Measurements from ENCODE around the gene NENF. TPM values are rescaled to one million over a fixed set of nuclear protein-coding genes. Genes with fewer than 3 reads are reported as not detected.
"Not testable (repeated sequence)": the region's sequence is repeated elsewhere in the genome, so short reads cannot be mapped to it uniquely, and the experiment has no call there.

Gene NENF
- total RNA-seq (ENCODE audit: low replicate concordance): 6.8 and 8.2 TPM in 2 replicates

DNA sequence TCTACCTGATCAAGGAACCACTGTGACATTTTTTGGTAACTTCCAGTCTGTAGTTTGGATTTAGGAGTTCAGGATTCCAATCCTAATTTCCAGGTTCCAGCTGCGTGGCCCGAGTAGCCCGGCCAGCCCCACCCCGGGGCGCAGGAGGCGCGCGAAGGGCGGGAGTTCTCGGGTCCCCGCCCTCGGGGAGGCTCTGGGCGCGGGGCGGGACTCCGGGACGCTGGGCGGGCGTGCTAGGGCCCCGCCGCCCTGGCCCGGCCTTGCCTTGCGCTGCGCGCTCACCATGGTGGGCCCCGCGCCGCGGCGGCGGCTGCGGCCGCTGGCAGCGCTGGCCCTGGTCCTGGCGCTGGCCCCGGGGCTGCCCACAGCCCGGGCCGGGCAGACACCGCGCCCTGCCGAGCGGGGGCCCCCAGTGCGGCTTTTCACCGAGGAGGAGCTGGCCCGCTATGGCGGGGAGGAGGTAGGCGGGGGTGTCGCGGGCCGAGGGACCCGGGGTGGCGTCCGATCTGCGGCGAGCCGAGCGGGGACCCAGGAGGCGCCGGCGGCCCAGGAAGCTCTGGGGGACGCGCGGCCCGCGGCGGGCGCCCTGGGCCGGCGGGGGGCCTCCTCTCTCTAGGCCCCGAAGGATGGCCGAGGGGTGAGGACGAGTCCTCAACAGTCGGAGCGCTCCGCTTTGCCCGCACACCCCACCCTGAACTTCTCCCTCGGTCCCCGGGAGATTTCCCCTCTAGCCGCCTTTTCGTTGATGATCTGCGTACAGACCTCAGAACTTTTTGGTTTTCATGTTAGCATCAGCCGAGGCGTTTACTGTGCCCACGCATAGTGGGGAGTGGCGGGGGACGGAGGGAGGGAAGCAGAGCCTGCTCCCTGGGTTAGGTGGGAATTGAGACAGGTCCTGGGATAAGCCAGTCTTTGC is at the start of gene NENF:
Gene NENF (plus strand): TSS at position 260 of the 916 bp plus-strand sequence. CDS start 24 bp downstream, at position 284.
- no peaks in the 10 kb centered on the region for H3K36me3 Mint-ChIP-seq
- peak; percentile 93 for DNase-seq (ENCODE audit: low spot score)
- Histone ChIP-seq H3K9me3 (ENCODE audit: low read depth) (no peaks in the 10 kb centered on the region), H3K9ac (no peak within 1 kb of the TSS), H3K79me2 (ENCODE audit: low read depth) (no peaks in the 10 kb centered on the region), H3K4me1 (peaks cover 3% of the 10 kb centered on the region), H3K27ac (no peak within 1 kb of the TSS), H3F3A (ENCODE audit: low read depth) (peaks cover 9% of the 10 kb centered on the region), H4K20me1 (ENCODE audit: low read depth) (peaks cover 4% of the 10 kb centered on the region), H2AFZ (replicated peaks) (peak within 1 kb of the TSS; percentile 56), H3K4me3 (peak within 1 kb of the TSS; percentile 82), H3K4me2 (peak within 1 kb of the TSS; percentile 79), H3K36me3 (no peaks in the 10 kb centered on the region), H3K27me3 (peaks cover 35% of the 10 kb centered on the region)
- peaks cover 3% of the 10 kb centered on the region for H3K27me3 Mint-ChIP-seq (ENCODE audit: insufficient read depth, low read depth)
- no peak within 1 kb of the TSS for H3K27ac Mint-ChIP-seq
- peak within 1 kb of the TSS; percentile 86 for H3K4me3 Mint-ChIP-seq
- peaks cover 24% of the 10 kb centered on the region for H3K4me1 Mint-ChIP-seq
- TF ChIP-seq EZH2phosphoT487 (IDR thresholded peaks at IDR 0.05) (no peak), EZH2 (IDR thresholded peaks at IDR 0.05) (no peak)
- TF ChIP-seq, protein P1, sequence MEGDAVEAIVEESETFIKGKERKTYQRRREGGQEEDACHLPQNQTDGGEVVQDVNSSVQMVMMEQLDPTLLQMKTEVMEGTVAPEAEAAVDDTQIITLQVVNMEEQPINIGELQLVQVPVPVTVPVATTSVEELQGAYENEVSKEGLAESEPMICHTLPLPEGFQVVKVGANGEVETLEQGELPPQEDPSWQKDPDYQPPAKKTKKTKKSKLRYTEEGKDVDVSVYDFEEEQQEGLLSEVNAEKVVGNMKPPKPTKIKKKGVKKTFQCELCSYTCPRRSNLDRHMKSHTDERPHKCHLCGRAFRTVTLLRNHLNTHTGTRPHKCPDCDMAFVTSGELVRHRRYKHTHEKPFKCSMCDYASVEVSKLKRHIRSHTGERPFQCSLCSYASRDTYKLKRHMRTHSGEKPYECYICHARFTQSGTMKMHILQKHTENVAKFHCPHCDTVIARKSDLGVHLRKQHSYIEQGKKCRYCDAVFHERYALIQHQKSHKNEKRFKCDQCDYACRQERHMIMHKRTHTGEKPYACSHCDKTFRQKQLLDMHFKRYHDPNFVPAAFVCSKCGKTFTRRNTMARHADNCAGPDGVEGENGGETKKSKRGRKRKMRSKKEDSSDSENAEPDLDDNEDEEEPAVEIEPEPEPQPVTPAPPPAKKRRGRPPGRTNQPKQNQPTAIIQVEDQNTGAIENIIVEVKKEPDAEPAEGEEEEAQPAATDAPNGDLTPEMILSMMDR (IDR thresholded peaks at IDR 0.05): no peak
- H3K9me3 Mint-ChIP-seq: no peaks in the 10 kb centered on the region

DNA sequence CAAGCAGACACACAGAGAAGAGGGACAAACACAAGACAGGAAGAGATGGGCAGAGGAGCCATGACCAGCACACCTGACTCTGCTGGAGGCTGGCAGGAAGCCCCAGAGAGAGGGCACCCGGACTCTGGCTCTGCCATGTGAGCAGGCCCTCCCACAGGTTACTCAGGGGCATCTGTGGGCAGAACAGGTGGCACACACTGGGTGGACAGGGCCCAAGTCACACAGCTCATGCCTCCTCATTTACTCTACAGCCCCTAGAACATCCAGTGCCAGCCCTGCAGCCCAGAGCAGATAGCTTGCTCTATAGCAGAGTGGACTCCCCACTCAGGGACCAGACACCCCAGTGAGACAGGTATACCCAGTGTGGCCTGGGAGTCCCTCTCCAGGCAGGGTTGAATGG is 46.7 kb upstream of the NENF start:
- TF ChIP-seq EZH2phosphoT487 (IDR thresholded peaks at IDR 0.05) (no peak), EZH2 (IDR thresholded peaks at IDR 0.05) (no peak)
- TF ChIP-seq, protein P1 (IDR thresholded peaks at IDR 0.05): no peak
- no peak overlapping the region for H2AFZ ChIP-seq (replicated peaks)
- H3K4me2 ChIP-seq: no peak overlapping the region
- Mint-ChIP-seq H3K4me1 (no peaks in the 10 kb centered on the region), H3K27ac (no peak overlapping the region), H3K27me3 (ENCODE audit: insufficient read depth, low read depth) (peaks cover 2% of the 10 kb centered on the region), H3K9me3 (peaks cover 21% of the 10 kb centered on the region), H3K36me3 (peaks cover 39% of the 10 kb centered on the region), H3K4me3 (no peak overlapping the region)
- no peaks in the 10 kb centered on the region for H3K79me2 ChIP-seq (ENCODE audit: low read depth)
- no peaks in the 10 kb centered on the region for H3F3A ChIP-seq (ENCODE audit: low read depth)
- H3K9ac ChIP-seq: no peak overlapping the region
- H3K27ac ChIP-seq: no peak overlapping the region
- H3K4me3 ChIP-seq: no peak overlapping the region
- H3K4me1 ChIP-seq: no peaks in the 10 kb centered on the region
- H3K27me3 ChIP-seq: no peaks in the 10 kb centered on the region
- no peaks in the 10 kb centered on the region for H3K9me3 ChIP-seq (ENCODE audit: low read depth)
- H4K20me1 ChIP-seq (ENCODE audit: low read depth): no peaks in the 10 kb centered on the region
- DNase-seq (ENCODE audit: low spot score): no peak
- peaks cover 5% of the 10 kb centered on the region for H3K36me3 ChIP-seq

DNA sequence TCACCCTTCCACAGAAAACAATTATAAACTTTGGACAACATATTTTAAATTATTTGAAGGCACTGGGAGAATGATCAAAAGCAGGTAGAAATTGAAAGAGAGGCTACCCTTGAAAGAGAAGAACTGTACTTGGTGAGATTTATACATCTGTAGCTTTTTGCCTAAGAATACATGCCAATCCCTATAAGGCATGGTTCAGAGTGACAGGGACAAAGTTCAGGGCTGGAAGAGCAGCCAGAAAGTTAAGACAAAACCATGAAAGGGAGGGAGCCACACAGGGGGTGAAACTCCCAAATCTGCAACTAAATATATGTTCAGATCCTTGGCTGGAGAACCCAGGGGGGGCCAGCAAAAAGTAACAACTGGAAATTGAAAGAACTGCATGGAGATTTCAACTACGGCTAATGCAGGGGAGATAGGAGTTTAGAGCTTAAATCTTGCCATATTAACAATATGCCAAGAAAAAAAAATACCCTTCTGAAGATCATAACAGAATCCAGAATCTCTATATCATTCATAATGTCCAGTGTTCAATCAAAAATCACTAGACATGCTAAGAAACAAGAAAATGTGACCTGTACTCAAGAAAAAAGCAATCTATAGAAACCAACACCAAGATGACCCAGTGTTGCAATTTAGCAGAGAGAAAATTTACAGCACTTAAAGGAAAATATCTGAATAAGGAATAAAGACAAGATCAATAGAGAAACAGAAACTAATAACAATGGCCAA is 43.6 kb upstream of the NENF start:
- no peak overlapping the region for H2AFZ ChIP-seq (replicated peaks)
- peaks cover 5% of the 10 kb centered on the region for H3K36me3 ChIP-seq
- no peak for DNase-seq (ENCODE audit: low spot score)
- no peaks in the 10 kb centered on the region for H3F3A ChIP-seq (ENCODE audit: low read depth)
- Mint-ChIP-seq H3K27me3 (ENCODE audit: insufficient read depth, low read depth) (peaks cover 2% of the 10 kb centered on the region), H3K4me1 (no peaks in the 10 kb centered on the region), H3K4me3 (no peak overlapping the region), H3K9me3 (peaks cover 33% of the 10 kb centered on the region), H3K27ac (no peak overlapping the region), H3K36me3 (peaks cover 52% of the 10 kb centered on the region)
- H3K9ac ChIP-seq: no peak overlapping the region
- H4K20me1 ChIP-seq (ENCODE audit: low read depth): no peaks in the 10 kb centered on the region
- TF ChIP-seq, protein P1 (IDR thresholded peaks at IDR 0.05): no peak
- no peak for TF ChIP-seq EZH2 (IDR thresholded peaks at IDR 0.05)
- no peak for TF ChIP-seq EZH2phosphoT487 (IDR thresholded peaks at IDR 0.05)
- H3K4me1 ChIP-seq: no peaks in the 10 kb centered on the region
- no peaks in the 10 kb centered on the region for H3K79me2 ChIP-seq (ENCODE audit: low read depth)
- H3K4me3 ChIP-seq: no peak overlapping the region
- H3K4me2 ChIP-seq: no peak overlapping the region
- H3K27ac ChIP-seq: no peak overlapping the region
- H3K27me3 ChIP-seq: no peaks in the 10 kb centered on the region
- H3K9me3 ChIP-seq (ENCODE audit: low read depth): no peaks in the 10 kb centered on the region

DNA sequence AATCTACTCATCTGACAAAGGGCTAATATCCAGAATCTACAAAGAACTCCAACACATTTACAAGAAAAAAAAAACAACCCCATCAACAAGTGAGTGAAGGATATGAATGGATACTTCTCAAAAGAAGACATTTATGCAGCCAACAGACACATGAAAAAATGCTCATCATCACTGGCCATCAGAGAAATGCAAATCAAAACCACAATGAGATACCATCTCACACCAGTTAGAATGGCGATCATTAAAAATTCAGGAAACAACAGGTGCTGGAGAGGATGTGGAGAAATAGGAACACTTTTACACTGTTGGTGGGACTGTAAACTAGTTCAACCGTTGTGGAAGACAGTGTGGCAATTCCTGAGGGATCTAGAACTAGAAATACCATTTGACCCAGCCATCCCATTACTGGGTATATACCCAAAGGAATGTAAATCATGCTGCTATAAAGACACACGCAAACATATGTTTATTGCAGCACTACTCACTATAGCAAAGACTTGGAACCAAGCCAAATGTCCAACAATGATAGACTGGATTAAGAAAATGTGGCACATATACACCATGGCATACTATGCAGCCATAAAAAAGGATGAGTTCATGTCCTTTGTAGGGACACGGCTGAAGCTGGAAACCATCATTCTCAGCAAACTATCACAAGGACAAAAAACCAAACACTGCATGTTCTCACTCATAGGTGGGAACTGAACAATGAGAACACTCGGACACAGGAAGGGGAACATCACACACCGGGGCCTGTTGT is 36.9 kb upstream of the NENF start:
- H3K9me3 Mint-ChIP-seq: peaks cover 38% of the 10 kb centered on the region

More for the DNA sequence above, 36.9 kb upstream of the NENF start:
- not testable (repeated sequence) for H3K9ac ChIP-seq; H3K4me3 ChIP-seq; H3K27me3 Mint-ChIP-seq (ENCODE audit: insufficient read depth, low read depth); H3K36me3 ChIP-seq; H3K79me2 ChIP-seq (ENCODE audit: low read depth); H3K27ac Mint-ChIP-seq; H3F3A ChIP-seq (ENCODE audit: low read depth); H2AFZ ChIP-seq (replicated peaks); DNase-seq (ENCODE audit: low spot score); H3K4me2 ChIP-seq; H3K4me1 ChIP-seq; H3K4me1 Mint-ChIP-seq; H4K20me1 ChIP-seq (ENCODE audit: low read depth); H3K27me3 ChIP-seq; H3K27ac ChIP-seq; H3K4me3 Mint-ChIP-seq
- peaks cover 51% of the 10 kb centered on the region for H3K36me3 Mint-ChIP-seq
- H3K9me3 ChIP-seq (ENCODE audit: low read depth): peaks cover 15% of the 10 kb centered on the region
